HEK293 (cell line): ENCODE data around the gene ITGB1.

ENCODE experiments used
- KLF16 ChIP-seq: fragments of 450-650 bp; formaldehyde crosslinking; IDR thresholded peaks from 2 replicates; pipeline ENCODE4 v1.5.1; 2017; ENCODE audit warnings: missing biosample characterization, missing genetic modification characterization
- TCF7L2 ChIP-seq: IDR thresholded peaks from 2 replicates; pipeline ENCODE4 v1.6.1; 2011; ENCODE audit warnings: low read depth, mild to moderate bottlenecking, inconsistent platforms, low read length, moderate library complexity, borderline replicate concordance
- ZNF23 ChIP-seq: fragments of 450-650 bp; formaldehyde crosslinking; IDR thresholded peaks from 2 replicates; pipeline ENCODE4 v1.5.1; 2016; ENCODE audit warnings: missing biosample characterization, missing genetic modification characterization, borderline replicate concordance
- ZNF677 ChIP-seq: fragments of 450-650 bp; IDR thresholded peaks from 2 replicates; pipeline ENCODE4 v1.5.0; 2018; ENCODE audit warnings: missing biosample characterization, mild to moderate bottlenecking, missing genetic modification characterization, moderate library complexity
- TF ChIP-seq, protein P1 (sequence below): fragments of 450-650 bp; formaldehyde crosslinking; IDR thresholded peaks from 2 replicates; pipeline ENCODE4 v1.5.1; 2016; ENCODE audit warnings: missing biosample characterization, missing genetic modification characterization
- TF ChIP-seq, protein P2 (sequence below): fragments of 450-650 bp; formaldehyde crosslinking; IDR thresholded peaks from 2 replicates; pipeline ENCODE4 v1.5.1; 2016; ENCODE audit warnings: missing biosample characterization, missing genetic modification characterization
- TF ChIP-seq, protein P3 (sequence below): fragments of 450-650 bp; formaldehyde crosslinking; IDR thresholded peaks from 2 replicates; pipeline ENCODE4 v1.5.1; 2017; ENCODE audit warnings: missing biosample characterization, missing genetic modification characterization

DNA sequence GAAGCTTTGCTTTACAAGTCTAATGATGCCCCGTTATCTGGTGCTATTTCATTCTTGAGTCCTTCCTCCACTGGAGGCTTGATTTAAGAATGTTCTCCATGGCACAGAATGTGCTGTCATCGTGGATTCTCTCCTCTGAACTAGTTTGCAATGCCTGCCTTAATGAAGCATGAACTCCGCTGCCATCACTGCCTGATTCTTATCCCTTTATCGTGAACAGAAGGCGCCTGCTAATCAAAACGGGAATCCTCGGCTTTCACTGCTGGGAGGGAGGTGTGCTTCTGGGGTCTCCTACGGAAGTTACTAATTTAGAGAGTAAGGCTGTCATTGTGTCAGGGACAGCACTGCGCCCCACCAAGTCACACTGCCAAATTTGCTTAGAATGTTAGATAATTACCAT is 56.2 kb downstream of the ITGB1 start:
- TF ChIP-seq, protein P1, sequence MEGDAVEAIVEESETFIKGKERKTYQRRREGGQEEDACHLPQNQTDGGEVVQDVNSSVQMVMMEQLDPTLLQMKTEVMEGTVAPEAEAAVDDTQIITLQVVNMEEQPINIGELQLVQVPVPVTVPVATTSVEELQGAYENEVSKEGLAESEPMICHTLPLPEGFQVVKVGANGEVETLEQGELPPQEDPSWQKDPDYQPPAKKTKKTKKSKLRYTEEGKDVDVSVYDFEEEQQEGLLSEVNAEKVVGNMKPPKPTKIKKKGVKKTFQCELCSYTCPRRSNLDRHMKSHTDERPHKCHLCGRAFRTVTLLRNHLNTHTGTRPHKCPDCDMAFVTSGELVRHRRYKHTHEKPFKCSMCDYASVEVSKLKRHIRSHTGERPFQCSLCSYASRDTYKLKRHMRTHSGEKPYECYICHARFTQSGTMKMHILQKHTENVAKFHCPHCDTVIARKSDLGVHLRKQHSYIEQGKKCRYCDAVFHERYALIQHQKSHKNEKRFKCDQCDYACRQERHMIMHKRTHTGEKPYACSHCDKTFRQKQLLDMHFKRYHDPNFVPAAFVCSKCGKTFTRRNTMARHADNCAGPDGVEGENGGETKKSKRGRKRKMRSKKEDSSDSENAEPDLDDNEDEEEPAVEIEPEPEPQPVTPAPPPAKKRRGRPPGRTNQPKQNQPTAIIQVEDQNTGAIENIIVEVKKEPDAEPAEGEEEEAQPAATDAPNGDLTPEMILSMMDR (tag by site-specific recombination): no peak
- no peak for TF ChIP-seq ZNF677 (tag by site-specific recombination)
- TF ChIP-seq, protein P2, sequence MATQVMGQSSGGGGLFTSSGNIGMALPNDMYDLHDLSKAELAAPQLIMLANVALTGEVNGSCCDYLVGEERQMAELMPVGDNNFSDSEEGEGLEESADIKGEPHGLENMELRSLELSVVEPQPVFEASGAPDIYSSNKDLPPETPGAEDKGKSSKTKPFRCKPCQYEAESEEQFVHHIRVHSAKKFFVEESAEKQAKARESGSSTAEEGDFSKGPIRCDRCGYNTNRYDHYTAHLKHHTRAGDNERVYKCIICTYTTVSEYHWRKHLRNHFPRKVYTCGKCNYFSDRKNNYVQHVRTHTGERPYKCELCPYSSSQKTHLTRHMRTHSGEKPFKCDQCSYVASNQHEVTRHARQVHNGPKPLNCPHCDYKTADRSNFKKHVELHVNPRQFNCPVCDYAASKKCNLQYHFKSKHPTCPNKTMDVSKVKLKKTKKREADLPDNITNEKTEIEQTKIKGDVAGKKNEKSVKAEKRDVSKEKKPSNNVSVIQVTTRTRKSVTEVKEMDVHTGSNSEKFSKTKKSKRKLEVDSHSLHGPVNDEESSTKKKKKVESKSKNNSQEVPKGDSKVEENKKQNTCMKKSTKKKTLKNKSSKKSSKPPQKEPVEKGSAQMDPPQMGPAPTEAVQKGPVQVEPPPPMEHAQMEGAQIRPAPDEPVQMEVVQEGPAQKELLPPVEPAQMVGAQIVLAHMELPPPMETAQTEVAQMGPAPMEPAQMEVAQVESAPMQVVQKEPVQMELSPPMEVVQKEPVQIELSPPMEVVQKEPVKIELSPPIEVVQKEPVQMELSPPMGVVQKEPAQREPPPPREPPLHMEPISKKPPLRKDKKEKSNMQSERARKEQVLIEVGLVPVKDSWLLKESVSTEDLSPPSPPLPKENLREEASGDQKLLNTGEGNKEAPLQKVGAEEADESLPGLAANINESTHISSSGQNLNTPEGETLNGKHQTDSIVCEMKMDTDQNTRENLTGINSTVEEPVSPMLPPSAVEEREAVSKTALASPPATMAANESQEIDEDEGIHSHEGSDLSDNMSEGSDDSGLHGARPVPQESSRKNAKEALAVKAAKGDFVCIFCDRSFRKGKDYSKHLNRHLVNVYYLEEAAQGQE (tag by site-specific recombination): no peak
- no peak for TF ChIP-seq TCF7L2
- TF ChIP-seq, protein P3, sequence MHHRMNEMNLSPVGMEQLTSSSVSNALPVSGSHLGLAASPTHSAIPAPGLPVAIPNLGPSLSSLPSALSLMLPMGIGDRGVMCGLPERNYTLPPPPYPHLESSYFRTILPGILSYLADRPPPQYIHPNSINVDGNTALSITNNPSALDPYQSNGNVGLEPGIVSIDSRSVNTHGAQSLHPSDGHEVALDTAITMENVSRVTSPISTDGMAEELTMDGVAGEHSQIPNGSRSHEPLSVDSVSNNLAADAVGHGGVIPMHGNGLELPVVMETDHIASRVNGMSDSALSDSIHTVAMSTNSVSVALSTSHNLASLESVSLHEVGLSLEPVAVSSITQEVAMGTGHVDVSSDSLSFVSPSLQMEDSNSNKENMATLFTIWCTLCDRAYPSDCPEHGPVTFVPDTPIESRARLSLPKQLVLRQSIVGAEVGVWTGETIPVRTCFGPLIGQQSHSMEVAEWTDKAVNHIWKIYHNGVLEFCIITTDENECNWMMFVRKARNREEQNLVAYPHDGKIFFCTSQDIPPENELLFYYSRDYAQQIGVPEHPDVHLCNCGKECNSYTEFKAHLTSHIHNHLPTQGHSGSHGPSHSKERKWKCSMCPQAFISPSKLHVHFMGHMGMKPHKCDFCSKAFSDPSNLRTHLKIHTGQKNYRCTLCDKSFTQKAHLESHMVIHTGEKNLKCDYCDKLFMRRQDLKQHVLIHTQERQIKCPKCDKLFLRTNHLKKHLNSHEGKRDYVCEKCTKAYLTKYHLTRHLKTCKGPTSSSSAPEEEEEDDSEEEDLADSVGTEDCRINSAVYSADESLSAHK: no peak
- no peak for TF ChIP-seq ZNF23
- TF ChIP-seq KLF16 (tag by site-specific recombination): no peak
